Stimulated activated CD4-positive, alpha-beta T cell treated with anti-CD3 and anti-CD28 coated beads, Interleukin-2, amount 100 ng/mL, for 48 hours (primary cell): ENCODE data around the gene TCTN3.
"Not testable (repeated sequence)": the region's sequence is repeated elsewhere in the genome, so short reads cannot be mapped to it uniquely, and the experiment has no call there.

Experiments
- DNase-seq, 2 donors: peaks; one replicate each; pipeline ENCODE4 v3.0.0-alpha.2; 2020

Gene TCTN3

DNA sequence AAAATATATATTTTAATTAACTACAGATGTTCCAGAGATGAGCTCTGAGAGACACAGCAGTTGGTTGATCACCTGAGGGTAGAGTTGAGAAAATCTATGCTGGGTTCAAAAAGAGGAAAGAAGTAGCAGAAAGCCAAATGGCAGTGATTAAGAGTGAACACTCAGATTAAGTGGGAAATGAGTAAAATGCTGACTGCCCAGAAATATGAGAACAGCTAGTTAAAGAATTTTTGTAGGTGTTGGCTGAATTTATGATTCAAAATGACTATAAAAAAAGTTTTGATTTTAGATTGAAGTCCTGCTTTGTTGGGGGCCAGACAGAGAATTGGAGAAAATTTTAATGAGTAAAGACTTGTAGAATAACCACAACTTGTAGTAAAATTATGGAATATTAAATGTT, 9.8 kb downstream of the TCTN3 start:
- DNase-seq, result no peak

- DNase-seq, result no peak
Observed at GRCh38 chr10:95675403-95676116, 18.2 kb downstream of the TCTN3 start.

GRCh38 chr10:95674643-95675042, 19.1 kb downstream of the TCTN3 start:
- no peak for DNase-seq

DNA sequence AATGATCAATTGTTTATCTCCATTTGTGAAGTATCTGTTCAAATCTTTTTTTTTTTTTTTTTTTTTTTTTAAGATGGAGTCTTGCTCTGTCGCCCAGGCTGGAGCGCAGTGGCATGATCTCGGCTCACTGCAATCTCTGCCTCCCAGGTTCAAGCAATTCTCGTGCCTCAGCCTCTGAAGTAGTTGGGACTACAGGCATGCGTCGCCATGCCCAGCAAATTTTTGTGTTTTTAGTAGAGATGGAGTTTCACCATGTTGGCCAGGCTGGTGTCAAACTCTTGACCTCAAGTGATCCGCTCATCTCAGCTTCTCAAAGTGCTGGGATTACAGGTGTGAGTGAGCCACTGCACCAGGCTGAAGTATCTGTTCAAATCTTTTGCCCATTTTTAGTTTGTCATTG, 21.1 kb downstream of the TCTN3 start:
- DNase-seq, result not testable (repeated sequence)

DNA sequence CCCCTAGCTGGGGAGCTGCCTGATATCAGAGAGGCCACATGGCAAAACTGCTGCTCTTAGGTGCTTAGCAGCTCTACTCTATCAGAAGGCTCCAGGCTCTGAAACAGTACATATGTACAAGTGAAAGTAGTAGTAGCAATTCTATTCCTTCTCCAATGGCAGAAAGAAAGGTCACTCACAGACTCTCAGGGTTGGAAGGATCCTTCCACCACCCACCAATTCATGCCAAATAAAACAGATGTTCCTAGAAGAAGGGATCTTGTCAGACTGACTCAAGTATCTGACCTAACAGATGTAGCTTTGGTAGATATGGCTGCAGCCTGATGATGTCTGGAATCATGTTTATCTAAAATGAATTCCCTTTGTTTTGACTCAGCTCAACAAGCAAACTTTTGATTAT, 29.2 kb downstream of the TCTN3 start:
- no peak for DNase-seq

GRCh38 chr10:95663496-95663895, 30.2 kb downstream of the TCTN3 start:
- no peak for DNase-seq

DNA sequence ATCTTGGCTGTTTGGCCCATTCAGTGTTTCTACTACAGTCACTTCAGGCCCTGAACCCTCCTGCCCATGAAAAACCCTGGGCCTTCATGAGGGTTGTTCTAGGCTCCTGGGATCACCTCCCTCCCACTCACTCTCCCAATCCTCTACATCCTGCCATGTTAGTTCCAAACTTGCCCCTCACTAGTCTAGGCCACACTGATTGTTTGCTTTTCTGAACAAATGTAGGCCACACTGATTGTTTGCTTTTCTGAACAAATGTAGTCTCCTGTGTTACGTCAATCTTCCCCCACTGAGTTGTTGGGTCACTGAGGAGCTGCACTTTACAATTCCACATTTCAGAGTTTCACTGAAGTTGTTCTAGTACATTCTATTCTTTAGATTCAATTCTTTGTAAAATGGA, 31.9 kb downstream of the TCTN3 start:
- no peak for DNase-seq

- DNase-seq, result no peak
Observed at GRCh38 chr10:95660283-95660682, 33.4 kb downstream of the TCTN3 start.

GRCh38 chr10:95657250-95657649, 36.5 kb downstream of the TCTN3 start:
- DNase-seq, result no peak

GRCh38 chr10:95656291-95657164, 37.2 kb downstream of the TCTN3 start, which contains the start of gene ALDH18A1:
Gene ALDH18A1 (minus strand): TSS chr10:95656711. CDS start chr10:95653377, 3,334 bp downstream.
- DNase-seq, result peak; percentile 87 to 93

DNA sequence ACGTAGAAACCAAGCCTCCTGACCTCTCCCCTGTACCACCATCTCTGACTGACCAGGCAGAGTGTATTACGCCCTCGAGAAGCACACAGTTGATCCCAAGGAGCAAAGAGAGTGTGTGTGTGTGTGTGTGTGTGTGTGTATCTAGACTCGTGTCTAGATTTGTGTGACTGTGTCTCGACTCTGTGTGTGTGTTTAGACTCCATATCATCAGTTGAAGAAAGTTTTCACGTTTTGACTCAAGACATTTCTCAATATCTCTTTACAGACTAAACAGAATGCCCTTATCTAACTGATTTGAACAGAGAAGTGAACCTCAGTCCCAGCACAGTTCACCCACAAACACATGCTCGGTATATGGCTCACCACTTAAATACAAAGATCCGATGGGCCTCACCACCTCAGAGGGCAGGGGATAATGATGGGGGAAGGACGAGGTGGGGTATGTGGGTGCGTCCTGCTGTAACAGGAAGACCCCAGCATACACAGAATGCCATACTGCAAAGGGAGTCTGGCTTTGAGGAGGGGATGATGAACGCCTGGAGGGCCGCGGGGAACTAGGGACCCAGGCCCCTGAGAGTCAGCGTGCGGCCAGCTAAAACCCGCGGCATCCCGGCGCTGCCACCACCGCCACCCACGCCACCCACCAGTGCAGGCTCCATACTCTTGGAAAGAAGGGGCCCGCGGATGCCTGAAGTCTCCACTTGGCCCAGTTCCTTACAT, 38.0 kb downstream of the TCTN3 start:
- DNase-seq, result peak; percentile 2 to 13

DNA sequence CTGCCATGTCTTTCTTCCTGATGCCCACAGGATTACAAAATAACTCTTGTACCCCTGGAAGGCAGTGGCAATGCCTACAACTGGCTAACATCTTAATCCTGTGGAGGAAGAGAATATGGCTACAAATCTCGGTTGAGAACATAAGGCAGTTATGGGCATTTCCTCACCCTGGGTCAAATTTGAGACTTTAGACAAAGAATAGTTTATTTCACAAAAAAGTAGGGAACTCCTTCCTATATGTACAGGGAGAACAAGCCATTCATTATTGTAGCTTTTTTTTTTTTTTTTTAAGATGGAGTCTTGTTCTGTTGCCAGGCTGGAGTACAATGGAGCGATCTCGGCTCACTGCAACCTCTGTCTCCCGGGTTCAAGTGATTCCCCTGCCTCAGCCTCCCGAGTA, 39.8 kb downstream of the TCTN3 start:
- DNase-seq, result no peak

DNA sequence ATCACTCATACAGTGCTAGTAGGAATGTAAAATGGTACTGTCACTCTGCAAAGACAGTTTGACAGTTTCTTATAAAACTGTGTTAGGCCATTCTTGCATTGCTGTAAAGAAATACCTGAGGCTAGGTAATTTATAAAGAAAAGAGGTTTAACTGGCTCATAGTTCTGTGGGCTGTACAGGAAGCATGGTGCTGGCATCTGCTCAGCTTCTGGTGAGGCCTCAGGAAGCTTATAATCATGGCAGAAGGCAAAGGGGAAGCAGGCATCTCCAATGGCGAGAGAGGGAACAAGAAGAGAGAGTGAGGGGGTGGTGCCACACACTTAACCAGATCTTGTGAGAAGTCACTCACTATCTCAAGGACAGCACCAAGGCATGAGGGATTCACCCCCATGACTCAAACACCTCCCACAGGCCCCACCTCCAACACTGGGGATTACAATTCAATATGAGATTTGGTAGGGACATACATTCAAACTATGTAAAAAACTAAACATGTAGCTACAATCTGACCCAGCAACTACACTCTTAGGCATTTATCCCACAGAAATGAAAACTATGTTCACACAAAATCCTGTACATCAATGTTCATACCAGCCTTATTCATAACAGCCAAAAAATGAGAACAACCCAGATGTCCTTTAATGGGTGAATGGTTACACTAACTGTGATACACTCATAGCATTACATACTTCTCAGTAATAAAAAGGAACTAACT, 42.2 kb downstream of the TCTN3 start:
- no peak for DNase-seq

GRCh38 chr10:95650232-95650631, 43.5 kb downstream of the TCTN3 start:
- no peak for DNase-seq

- DNase-seq, result no peak
Observed at GRCh38 chr10:95648138-95648537, 45.6 kb downstream of the TCTN3 start.

DNA sequence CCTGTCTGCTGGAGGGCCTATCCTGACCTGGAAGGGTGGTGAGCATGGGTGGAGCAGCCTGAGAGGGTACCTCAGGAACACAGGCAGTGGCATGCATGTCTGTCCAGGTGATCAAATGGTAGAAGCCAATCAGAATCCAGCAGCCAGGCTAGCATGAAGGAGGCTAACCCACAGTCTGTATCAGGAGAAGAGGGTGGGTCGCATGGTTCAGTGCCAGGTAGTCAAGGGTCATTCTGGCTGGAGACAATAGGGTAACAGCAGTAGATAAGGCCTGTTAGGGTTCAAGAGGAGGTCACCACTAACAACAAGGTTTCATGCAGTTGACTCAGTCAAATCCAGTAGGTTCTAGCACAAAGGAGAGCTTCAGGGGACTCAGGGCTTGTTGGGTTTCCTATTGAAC, 47.6 kb downstream of the TCTN3 start:
- DNase-seq, result no peak

- no peak for DNase-seq
Observed at GRCh38 chr10:95644901-95645300, 48.8 kb downstream of the TCTN3 start.

- DNase-seq, result no peak
Observed at GRCh38 chr10:95640891-95641315, 52.8 kb downstream of the TCTN3 start.

DNA sequence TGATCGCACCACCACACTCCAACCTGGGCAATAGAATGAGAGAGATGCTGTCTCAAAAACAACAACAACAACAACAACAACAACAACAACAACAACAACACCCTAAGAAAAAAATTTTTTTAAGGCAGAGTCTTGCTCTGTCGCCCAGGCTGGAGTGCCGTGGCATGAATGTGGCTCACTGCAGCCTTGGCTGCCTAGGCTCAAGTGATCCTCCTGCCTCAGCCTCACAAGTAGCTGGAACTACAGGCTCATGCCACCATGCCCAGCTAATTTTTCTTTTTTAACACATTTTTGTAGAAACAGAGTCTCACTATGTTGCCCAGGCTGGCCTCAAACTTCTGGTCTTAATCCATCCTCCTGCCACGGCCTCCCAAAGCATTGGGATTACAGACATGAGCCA, 55.8 kb downstream of the TCTN3 start:
- DNase-seq, result no peak

GRCh38 chr10:95637140-95637539, 56.6 kb downstream of the TCTN3 start:
- no peak for DNase-seq

GRCh38 chr10:95635319-95635733, 58.4 kb downstream of the TCTN3 start:
- no peak for DNase-seq

- no peak for DNase-seq
Observed at GRCh38 chr10:95628786-95629185, 64.9 kb downstream of the TCTN3 start.

DNA sequence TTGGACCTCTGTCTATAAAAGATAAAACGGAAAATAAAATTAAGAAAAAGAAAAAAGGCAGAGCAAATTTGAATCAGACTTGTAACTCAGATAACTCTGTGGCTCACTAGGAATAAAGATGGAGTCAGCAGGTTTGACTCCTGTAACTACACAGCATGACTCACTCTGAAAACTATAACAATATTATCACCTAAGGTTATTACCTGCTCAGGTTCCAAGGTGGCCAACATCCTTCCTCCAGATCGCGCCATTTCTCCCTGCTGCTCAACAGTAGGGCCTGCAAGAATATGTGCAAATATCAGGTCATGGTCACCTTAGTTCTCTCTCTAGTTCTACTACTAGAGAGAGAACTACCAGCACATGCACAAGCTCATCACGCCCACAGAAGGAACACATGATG, 67.2 kb downstream of the TCTN3 start:
- DNase-seq, result no peak
